SU-DHL-6 (cell line): ENCODE measurements around the gene VPS9D1.

Experiments
- H2AFZ ChIP-seq: fragments of 200-600 bp; sonication (generic); 2 replicates; pipeline ENCODE4 v1.6.1; 2014; ENCODE audit warnings: low read depth, mild to moderate bottlenecking, moderate library complexity, mixed read lengths, antibody characterized with exemption, low read length; ENCODE audit not compliant: severe bottlenecking
- H3F3A ChIP-seq: fragments of 200-600 bp; shearing (Covaris generic); 2 replicates; pipeline ENCODE4 v1.6.0; 2016; ENCODE audit warnings: antibody characterized with exemption, mild to moderate bottlenecking; ENCODE audit not compliant: insufficient read depth
- H3K27ac ChIP-seq: fragments of 200-600 bp; sonication (generic); 2 replicates; pipeline ENCODE4 v1.5.1; 2016; ENCODE audit warnings: low read depth, mild to moderate bottlenecking, low read length, moderate library complexity, mixed read lengths
- H3K27me3 ChIP-seq: fragments of 200-600 bp; sonication (generic), shearing (Covaris generic); 2 replicates; pipeline ENCODE4 v1.6.0; 2014; ENCODE audit warnings: mild to moderate bottlenecking, low read length
- H3K36me3 ChIP-seq: fragments of 200-600 bp; sonication (generic); 2 replicates; pipeline ENCODE4 v1.6.1; 2014; ENCODE audit warnings: mild to moderate bottlenecking, low read length, mixed read lengths
- H3K4me2 ChIP-seq: fragments of 300-600, 200-600 bp; shearing (Covaris generic), sonication (generic); 2 replicates; pipeline ENCODE4 v1.6.0; 2014; ENCODE audit warnings: low read length, low read depth, mild to moderate bottlenecking; ENCODE audit not compliant: poor library complexity, severe bottlenecking
- H3K4me3 ChIP-seq: fragments of 200-600 bp; sonication (generic); 2 replicates; pipeline ENCODE4 v1.5.1; 2014; ENCODE audit warnings: antibody characterized with exemption, low read length, mild to moderate bottlenecking, mixed read lengths; ENCODE audit not compliant: insufficient read depth, poor library complexity, severe bottlenecking
- H3K79me2 ChIP-seq: fragments of 200-600 bp; sonication (generic); 2 replicates; pipeline ENCODE4 v1.6.1; 2014; ENCODE audit warnings: mild to moderate bottlenecking, low read length, moderate library complexity; ENCODE audit not compliant: insufficient read depth
- H3K9ac ChIP-seq: fragments of 200-600 bp; sonication (generic); 2 replicates; pipeline ENCODE4 v1.7.0; 2014; ENCODE audit warnings: mild to moderate bottlenecking, low read length
- H3K9me2 ChIP-seq: fragments of 200-600 bp; sonication (generic); replicated peaks from 2 replicates; pipeline ENCODE4 v1.6.1; 2014; ENCODE audit warnings: low read length; ENCODE audit not compliant: insufficient read depth
- H3K9me3 ChIP-seq: fragments of 200-600 bp; sonication (generic); 2 replicates; pipeline ENCODE4 v1.6.1; 2014; ENCODE audit warnings: low read length, mixed read lengths; ENCODE audit not compliant: insufficient read depth
- H4K20me1 ChIP-seq: fragments of 200-600 bp; sonication (generic); 2 replicates; pipeline ENCODE4 v1.6.1; 2014; ENCODE audit warnings: low read depth, mild to moderate bottlenecking, antibody characterized with exemption, low read length, moderate library complexity, mixed read lengths
- EZH2phosphoT487 ChIP-seq: fragments of 200-600 bp; sonication (generic), shearing (Covaris generic); conservative IDR thresholded peaks from 2 replicates; pipeline ENCODE4 v1.6.1; 2018; ENCODE audit warnings: mild to moderate bottlenecking, antibody characterized with exemption, low read length, moderate library complexity, mixed read lengths
- TF ChIP-seq, protein P1 (sequence below): fragments of 200-600 bp; sonication (generic); IDR thresholded peaks from one replicate; pipeline ENCODE4 v1.5.1; 2017; ENCODE audit warnings: antibody characterized with exemption, mild to moderate bottlenecking, low read length, moderate library complexity; ENCODE audit not compliant: insufficient read depth, poor library complexity, severe bottlenecking

VPS9D1 gene

GRCh38 chr16:89722392-89723278, 1.9 kb upstream of the VPS9D1 start:
- Histone ChIP-seq H3K79me2 (no peaks in the 10 kb centered on the region), H3K27me3 (no peaks in the 10 kb centered on the region), H3K27ac (no peak overlapping the region), H3F3A (peaks cover 5% of the 10 kb centered on the region), H4K20me1 (peaks cover 7% of the 10 kb centered on the region; the same call in 1 of the 2 replicates), H3K9me3 (no peaks in the 10 kb centered on the region), H3K4me2 (peak overlapping the region; percentile 68), H3K4me3 (peak overlapping the region; percentile 90), H3K9ac (peak overlapping the region; percentile 75), H3K9me2 (no peaks in the 10 kb centered on the region), H2AFZ (no peak overlapping the region), H3K36me3 (no peaks in the 10 kb centered on the region)
- TF ChIP-seq, protein P1, sequence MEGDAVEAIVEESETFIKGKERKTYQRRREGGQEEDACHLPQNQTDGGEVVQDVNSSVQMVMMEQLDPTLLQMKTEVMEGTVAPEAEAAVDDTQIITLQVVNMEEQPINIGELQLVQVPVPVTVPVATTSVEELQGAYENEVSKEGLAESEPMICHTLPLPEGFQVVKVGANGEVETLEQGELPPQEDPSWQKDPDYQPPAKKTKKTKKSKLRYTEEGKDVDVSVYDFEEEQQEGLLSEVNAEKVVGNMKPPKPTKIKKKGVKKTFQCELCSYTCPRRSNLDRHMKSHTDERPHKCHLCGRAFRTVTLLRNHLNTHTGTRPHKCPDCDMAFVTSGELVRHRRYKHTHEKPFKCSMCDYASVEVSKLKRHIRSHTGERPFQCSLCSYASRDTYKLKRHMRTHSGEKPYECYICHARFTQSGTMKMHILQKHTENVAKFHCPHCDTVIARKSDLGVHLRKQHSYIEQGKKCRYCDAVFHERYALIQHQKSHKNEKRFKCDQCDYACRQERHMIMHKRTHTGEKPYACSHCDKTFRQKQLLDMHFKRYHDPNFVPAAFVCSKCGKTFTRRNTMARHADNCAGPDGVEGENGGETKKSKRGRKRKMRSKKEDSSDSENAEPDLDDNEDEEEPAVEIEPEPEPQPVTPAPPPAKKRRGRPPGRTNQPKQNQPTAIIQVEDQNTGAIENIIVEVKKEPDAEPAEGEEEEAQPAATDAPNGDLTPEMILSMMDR = no peak
- TF ChIP-seq EZH2phosphoT487 = no peak

DNA sequence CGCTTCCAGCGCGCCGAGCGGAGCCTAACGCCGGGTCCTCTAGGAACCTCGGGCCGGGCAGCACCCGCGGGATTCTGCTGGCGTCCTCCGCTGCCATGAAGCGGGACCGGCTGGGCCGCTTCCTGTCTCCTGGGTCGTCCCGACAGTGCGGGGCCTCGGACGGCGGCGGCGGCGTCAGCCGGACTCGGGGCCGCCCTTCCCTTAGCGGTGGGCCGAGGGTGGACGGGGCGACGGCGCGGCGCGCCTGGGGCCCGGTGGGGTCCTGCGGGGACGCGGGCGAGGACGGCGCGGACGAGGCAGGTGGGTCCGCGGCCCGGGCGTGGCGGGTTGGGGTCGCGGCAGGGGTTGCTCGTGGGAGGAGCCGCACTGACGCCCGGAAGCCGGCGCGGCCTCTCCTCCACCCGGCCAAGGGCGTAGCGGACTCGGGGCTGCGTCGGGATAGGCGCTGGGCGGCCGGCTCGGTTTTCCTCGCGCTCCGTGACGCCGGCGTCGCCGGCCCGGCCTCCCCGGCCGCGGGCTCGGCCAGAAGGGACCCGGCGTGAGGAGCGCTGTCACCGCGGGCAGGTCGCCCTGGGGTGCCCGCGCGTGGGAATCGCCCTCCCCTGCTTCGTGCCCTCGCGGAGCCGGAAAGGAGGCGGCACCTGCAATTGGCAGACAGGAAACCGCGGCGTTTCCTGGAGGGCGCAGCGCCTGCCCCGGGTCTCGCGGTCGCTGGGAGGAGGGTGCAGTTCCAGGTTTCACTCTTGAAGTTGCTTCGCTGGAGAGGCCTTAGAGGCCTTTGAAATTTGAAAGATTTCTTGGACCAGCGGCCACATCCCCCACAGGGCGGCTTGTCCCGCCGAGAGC, 1.1 kb upstream of the VPS9D1 start:
- Histone ChIP-seq H3F3A (peaks cover 5% of the 10 kb centered on the region), H4K20me1 (peaks cover 7% of the 10 kb centered on the region; the same call in 1 of the 2 replicates), H3K36me3 (no peaks in the 10 kb centered on the region), H3K9ac (peak overlapping the region; percentile 75), H3K79me2 (no peaks in the 10 kb centered on the region), H3K4me2 (peak overlapping the region; percentile 68), H3K9me2 (no peaks in the 10 kb centered on the region), H2AFZ (peak overlapping the region; percentile 95), H3K4me3 (peak overlapping the region; percentile 90), H3K27me3 (no peaks in the 10 kb centered on the region), H3K27ac (peak overlapping the region; percentile 54; the same call in 1 of the 2 replicates), H3K9me3 (no peaks in the 10 kb centered on the region)
- TF ChIP-seq, protein P1 = no peak
- no peak for TF ChIP-seq EZH2phosphoT487

DNA sequence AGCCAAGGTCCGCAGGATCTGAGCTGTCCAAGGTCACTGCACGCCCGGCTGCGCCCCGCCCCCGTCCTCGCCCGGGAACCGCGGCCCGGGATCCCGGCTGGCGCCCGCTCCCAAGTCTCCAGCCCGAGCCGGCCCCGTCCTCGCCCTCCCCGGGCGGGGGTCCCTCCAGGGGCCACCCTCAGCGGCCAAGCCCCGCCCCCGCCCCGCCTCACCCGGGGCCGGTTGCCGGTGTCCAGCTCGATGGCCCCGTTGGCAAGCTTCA, 216 bp downstream of the VPS9D1 start:
- Histone ChIP-seq H3F3A (peaks cover 5% of the 10 kb centered on the region), H3K79me2 (no peaks in the 10 kb centered on the region), H3K4me2 (peak overlapping the region; percentile 68), H3K27me3 (no peaks in the 10 kb centered on the region), H3K9ac (peak overlapping the region; percentile 75), H3K27ac (0 out of 2 replicates have a peak overlapping the region, but pooled peaks have one; percentile 54), H3K36me3 (no peaks in the 10 kb centered on the region), H3K9me3 (no peaks in the 10 kb centered on the region), H3K4me3 (peak overlapping the region; percentile 90), H3K9me2 (no peaks in the 10 kb centered on the region), H2AFZ (peak overlapping the region; percentile 95), H4K20me1 (peaks cover 7% of the 10 kb centered on the region; the same call in 1 of the 2 replicates)
- TF ChIP-seq EZH2phosphoT487 = no peak
- TF ChIP-seq, protein P1 = no peak
